HepG2 (cell line): ENCODE data around the gene NOL12. TPM values are rescaled to one million over a fixed set of nuclear protein-coding genes. Genes with fewer than 3 reads are reported as not detected.
A peak's percentile ranks its signal among the peaks of the same experiment; 100 is the strongest.

Experiments
- AKNA ChIP-seq: sonication (generic); formaldehyde crosslinking; IDR thresholded peaks from 2 replicates; pipeline ENCODE4 v1.4.0; 2020; ENCODE audit warnings: missing genetic modification reagents, borderline replicate concordance
- CAMTA2 ChIP-seq: sonication (generic); formaldehyde crosslinking; IDR thresholded peaks from 2 replicates; pipeline ENCODE4 v1.4.0; 2020; ENCODE audit warnings: mild to moderate bottlenecking, missing genetic modification reagents, borderline replicate concordance
- CREBL2 ChIP-seq: sonication (generic); formaldehyde crosslinking; IDR thresholded peaks from 2 replicates; pipeline ENCODE4 v1.8.1; 2023; ENCODE audit warnings: missing genetic modification reagents, mild to moderate bottlenecking, borderline replicate concordance
- KLF16 ChIP-seq, 2 experiments: sonication (generic) in 1 of 2; formaldehyde crosslinking in 1 of 2; IDR thresholded peaks; 2 replicates each; pipeline versions ENCODE4 v1.6.1 to v1.8.0; 2016 to 2023; ENCODE audit warnings: missing genetic modification reagents in 2 of 2, missing compliant biosample characterization in 1 of 2
- MEIS1 ChIP-seq: sonication (generic); formaldehyde crosslinking; IDR thresholded peaks from 2 replicates; pipeline ENCODE4 v1.9.0; 2021; ENCODE audit warnings: mild to moderate bottlenecking, missing genetic modification reagents, moderate library complexity, borderline replicate concordance
- NAIF1 ChIP-seq: sonication (generic); formaldehyde crosslinking; IDR thresholded peaks from 2 replicates; pipeline ENCODE4 v1.5.0; 2020; ENCODE audit warnings: mild to moderate bottlenecking, missing genetic modification reagents, borderline replicate concordance
- NFIB ChIP-seq: sonication (generic); formaldehyde crosslinking; IDR thresholded peaks from 2 replicates; pipeline ENCODE4 v1.9.0; 2021; ENCODE audit warnings: missing genetic modification reagents, mild to moderate bottlenecking, borderline replicate concordance
- NFYB ChIP-seq: sonication (generic); formaldehyde crosslinking; IDR thresholded peaks from 2 replicates; pipeline ENCODE4 v1.4.0; 2020; ENCODE audit warnings: missing genetic modification reagents
- NR1H2 ChIP-seq: sonication (generic); formaldehyde crosslinking; IDR thresholded peaks from 2 replicates; pipeline ENCODE4 v1.8.1; 2022; ENCODE audit warnings: low read depth, missing genetic modification reagents, borderline replicate concordance
- PBX3 ChIP-seq: sonication (generic); formaldehyde crosslinking; IDR thresholded peaks from 2 replicates; pipeline ENCODE4 v1.8.1; 2023; ENCODE audit warnings: missing genetic modification reagents, inconsistent platforms, borderline replicate concordance
- POLR2G ChIP-seq: fragments of 200-400 bp; formaldehyde crosslinking; IDR thresholded peaks from 2 replicates; pipeline ENCODE4 v1.6.1; 2018; ENCODE audit warnings: mild to moderate bottlenecking, low read depth, low read length, moderate library complexity
- TBX2 ChIP-seq: sonication (generic); formaldehyde crosslinking; IDR thresholded peaks from 2 replicates; pipeline ENCODE4 v1.5.0; 2020; ENCODE audit warnings: missing genetic modification reagents, mild to moderate bottlenecking, borderline replicate concordance
- TCF12 ChIP-seq, 2 experiments: fragments of 450-650 bp in 1 of 2; sonication (generic) in 1 of 2; formaldehyde crosslinking in 1 of 2; IDR thresholded peaks; 2 replicates each; pipeline versions ENCODE4 v1.6.1 to v1.8.0; 2017 to 2022; ENCODE audit warnings: antibody characterized with exemption in 1 of 2, mild to moderate bottlenecking in 1 of 2, missing genetic modification reagents in 1 of 2, moderate library complexity in 1 of 2
- THRA ChIP-seq: sonication (generic); formaldehyde crosslinking; IDR thresholded peaks from 2 replicates; pipeline ENCODE4 v1.4.0; 2020; ENCODE audit warnings: missing genetic modification reagents, borderline replicate concordance
- WIZ ChIP-seq: sonication (generic); formaldehyde crosslinking; IDR thresholded peaks from 2 replicates; pipeline ENCODE4 v1.5.1; 2020; ENCODE audit warnings: mild to moderate bottlenecking, missing genetic modification reagents
- ZBTB34 ChIP-seq: sonication (generic); formaldehyde crosslinking; IDR thresholded peaks from 2 replicates; pipeline ENCODE4 v1.8.0; 2022; ENCODE audit warnings: mild to moderate bottlenecking, missing genetic modification reagents
- ZNF232 ChIP-seq: sonication (generic); formaldehyde crosslinking; IDR thresholded peaks from 2 replicates; pipeline ENCODE4 v1.4.0; 2020; ENCODE audit warnings: missing genetic modification reagents, borderline replicate concordance
- ZNF546 ChIP-seq: sonication (generic); formaldehyde crosslinking; conservative IDR thresholded peaks from 2 replicates; pipeline ENCODE4 v1.8.1; 2023; ENCODE audit warnings: mild to moderate bottlenecking, missing genetic modification reagents
- ZNF605 ChIP-seq: sonication (generic); formaldehyde crosslinking; IDR thresholded peaks from 2 replicates; pipeline ENCODE4 v1.8.0; 2022; ENCODE audit warnings: mild to moderate bottlenecking, missing genetic modification reagents
- ZNF768 ChIP-seq: sonication (generic); formaldehyde crosslinking; IDR thresholded peaks from 2 replicates; pipeline ENCODE4 v1.4.0; 2020; ENCODE audit warnings: missing genetic modification reagents
- polyA plus RNA-seq, 8 experiments: library from polyadenylated mRNA; depleted of rRNA in 3 of 8; stranded (reverse) in 7 of 8; unstranded in 1 of 8; fragments of >200 nt; fragmentation: Illumina TruSeq in 4 of 8; extraction: Trizol in 4 of 8; gene quantifications; 2 replicates each; pipeline versions ENCODE4 v1.2.1 to v1.2.3, GENCODE V29; 2011 to 2016; ENCODE audit warnings: low read depth in 4 of 8, missing spikeins in 1 of 8, mixed read lengths in 1 of 8; ENCODE audit not compliant: insufficient read depth in 1 of 8
- total RNA-seq, 5 experiments: library from RNA; depleted of rRNA; stranded (reverse); fragments of >200 nt; fragmentation: Illumina TruSeq; extraction: Trizol; gene quantifications; 2 replicates each; pipeline ENCODE4 v1.2.3, GENCODE V29; 2016; ENCODE audit warnings: low read depth in 1 of 5

Gene NOL12
- total and polyA plus RNA-seq, 2 of the 13 experiments (the other 11 are each of a cell fraction or from before 2014, with no cell fraction given), result 14.3 to 31.4 TPM

DNA sequence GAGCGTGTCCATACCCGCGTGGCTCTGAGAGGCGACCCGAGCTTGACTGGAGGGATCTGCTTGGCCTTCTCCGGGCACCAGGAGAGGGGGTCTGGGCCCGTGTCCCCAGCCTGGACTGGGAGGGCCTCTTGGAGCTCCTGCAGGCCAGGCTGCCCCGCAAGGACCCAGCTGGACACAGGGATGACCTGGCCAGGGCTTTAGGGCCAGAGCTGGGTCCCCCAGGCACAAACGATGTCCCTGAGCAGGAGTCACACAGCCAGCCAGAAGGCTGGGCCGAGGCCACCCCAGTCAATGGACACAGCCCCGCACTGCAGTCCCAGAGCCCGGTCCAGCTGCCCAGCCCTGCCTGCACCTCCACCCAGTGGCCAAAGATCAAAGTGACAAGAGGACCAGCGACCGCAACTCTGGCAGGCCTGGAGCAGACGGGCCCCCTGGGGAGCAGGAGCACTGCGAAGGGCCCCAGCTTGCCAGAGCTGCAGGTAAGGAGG is 48.9 kb downstream of the NOL12 start (continued):
- TF ChIP-seq AKNA (CRISPR knock-in tag) (no peak), ZBTB34 (CRISPR knock-in tag) (no peak), NFYB (no peak), PBX3 (peak; percentile 42; the same call in 1 of the 2 replicates), KLF16 (CRISPR knock-in tag; IDR thresholded peaks at IDR 0.05) (0 out of 4 replicates have a peak, but pooled peaks of 1 of the 2 experiments have one; percentile 24), POLR2G (peak; percentile 38; the same call in 1 of the 2 replicates), NFIB (no peak), WIZ (no peak), ZNF605 (peak; percentile 48; the same call in 1 of the 2 replicates), NR1H2 (no peak), THRA (peak; percentile 60; the same call in 1 of the 2 replicates), NAIF1 (CRISPR knock-in tag) (no peak), MEIS1 (peak; percentile 58; the same call in 1 of the 2 replicates), ZNF232 (CRISPR knock-in tag) (0 out of 2 replicates have a peak, but pooled peaks have one; percentile 34), ZNF768 (CRISPR knock-in tag) (peak; percentile 82; the same call in 1 of the 2 replicates), CAMTA2 (CRISPR knock-in tag) (no peak), TCF12 (IDR thresholded peaks at IDR 0.05) (no peak), TCF12 (CRISPR knock-in tag; IDR thresholded peaks at IDR 0.05) (no peak), CREBL2 (CRISPR knock-in tag) (no peak), ZNF546 (peak; percentile 70; the same call in 1 of the 2 replicates), TBX2 (CRISPR knock-in tag) (no peak)
